Measurements from ENCODE around the gene CYTH3.
A peak's percentile ranks its signal among the peaks of the same experiment; 100 is the strongest.
"Not testable (repeated sequence)": the region's sequence is repeated elsewhere in the genome, so short reads cannot be mapped to it uniquely, and the experiment has no call there.

CYTH3 gene, protein sequence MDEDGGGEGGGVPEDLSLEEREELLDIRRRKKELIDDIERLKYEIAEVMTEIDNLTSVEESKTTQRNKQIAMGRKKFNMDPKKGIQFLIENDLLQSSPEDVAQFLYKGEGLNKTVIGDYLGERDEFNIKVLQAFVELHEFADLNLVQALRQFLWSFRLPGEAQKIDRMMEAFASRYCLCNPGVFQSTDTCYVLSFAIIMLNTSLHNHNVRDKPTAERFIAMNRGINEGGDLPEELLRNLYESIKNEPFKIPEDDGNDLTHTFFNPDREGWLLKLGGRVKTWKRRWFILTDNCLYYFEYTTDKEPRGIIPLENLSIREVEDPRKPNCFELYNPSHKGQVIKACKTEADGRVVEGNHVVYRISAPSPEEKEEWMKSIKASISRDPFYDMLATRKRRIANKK

DNA sequence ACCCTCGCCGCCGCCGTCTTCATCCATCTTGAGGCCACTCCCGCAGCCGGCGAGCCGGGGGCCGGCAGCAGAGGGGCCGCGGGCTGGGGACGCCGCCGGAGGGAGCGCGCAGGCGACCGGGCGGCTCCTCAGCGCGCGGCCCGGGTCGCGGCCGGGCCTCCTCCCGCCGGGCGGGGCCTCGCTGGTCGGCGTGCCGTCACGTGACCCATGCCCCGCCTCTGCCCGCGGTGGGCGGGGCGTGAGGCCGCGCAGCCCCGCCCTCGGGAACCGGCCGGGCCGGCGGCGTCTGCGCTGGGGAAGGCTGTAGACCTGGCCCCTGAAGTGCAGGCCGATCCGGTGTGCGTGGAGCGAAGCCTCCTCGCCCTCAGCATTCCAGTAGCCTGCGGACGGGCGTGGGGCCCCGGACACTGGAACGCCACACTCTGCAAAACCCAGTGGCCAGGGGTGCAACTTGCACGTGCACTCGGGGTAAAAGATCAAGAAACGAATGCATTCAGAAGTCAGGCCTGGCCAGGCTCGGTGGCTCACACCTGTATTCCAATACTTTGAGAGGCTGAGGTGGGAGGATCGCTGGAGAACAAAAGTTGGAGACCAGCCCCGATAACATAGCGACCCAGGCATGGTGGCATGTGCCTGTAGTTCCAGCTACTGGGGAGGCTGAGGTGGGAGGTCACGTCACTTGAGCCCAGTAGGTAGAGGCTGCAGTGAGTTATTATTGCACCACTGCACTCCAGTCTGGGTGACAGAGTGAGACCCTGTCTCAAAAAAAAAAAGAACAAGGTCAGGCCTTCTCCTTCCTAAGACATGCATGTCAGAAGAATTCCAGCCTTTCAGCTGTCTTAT, at the start of gene CYTH3:
Gene CYTH3 (minus strand): TSS at position 144 of the 843 bp plus-strand sequence. CDS start 117 bp downstream, at position 27.
- DNase-seq (ENCODE audit: low spot score), result peak; percentile 96

DNA sequence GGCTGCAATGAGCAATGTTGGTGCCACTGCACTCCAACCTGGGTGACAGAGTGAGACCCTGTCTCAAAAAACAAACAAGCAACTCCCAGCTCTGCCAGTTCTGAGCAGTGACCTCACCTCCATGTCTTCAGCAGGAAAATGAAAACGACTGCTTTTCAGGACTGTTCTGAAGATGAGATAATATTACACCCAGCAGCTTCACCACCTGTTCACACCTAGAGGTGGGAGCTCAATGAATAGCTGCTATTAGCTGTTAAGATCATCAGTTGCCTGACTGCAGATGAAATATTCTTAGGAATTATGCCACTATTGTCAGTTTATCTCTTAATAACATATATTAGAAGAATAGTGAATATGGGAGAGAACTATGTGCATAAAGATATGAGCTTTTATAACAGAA, 48.4 kb upstream of the CYTH3 start:
- no peak for DNase-seq (ENCODE audit: low spot score)

DNA sequence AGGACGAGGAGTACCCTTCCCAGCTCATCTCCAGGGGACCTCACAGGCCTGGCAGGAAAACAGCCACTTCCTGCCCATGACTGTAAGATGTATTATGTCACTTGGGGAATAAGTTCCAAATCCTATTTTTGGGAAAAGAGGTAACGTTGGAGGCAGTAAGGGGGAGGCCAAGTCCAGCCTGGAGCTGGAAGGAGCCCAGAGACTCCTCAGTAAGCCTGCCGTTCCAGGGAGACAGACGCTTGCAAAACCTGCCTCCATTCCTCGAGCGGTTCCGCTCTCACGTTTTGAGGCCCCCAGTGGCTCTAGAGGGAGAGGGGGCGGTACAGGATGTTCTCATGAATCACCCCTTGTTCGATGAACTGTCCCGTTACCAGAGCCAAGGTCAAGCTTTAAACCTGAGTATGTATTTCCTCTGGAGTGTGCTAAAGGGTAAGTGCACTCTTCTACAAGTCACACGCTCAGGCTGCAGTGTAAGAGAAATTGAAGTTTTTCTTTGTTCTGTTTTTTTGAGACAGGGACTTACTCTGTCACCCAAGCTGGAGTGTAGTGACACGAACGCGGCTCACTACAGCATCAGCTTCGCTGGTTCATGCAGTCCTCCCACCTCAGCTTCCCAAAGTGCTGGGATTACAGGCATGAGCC, 45.5 kb upstream of the CYTH3 start:
- no peak for DNase-seq (ENCODE audit: low spot score)

DNA sequence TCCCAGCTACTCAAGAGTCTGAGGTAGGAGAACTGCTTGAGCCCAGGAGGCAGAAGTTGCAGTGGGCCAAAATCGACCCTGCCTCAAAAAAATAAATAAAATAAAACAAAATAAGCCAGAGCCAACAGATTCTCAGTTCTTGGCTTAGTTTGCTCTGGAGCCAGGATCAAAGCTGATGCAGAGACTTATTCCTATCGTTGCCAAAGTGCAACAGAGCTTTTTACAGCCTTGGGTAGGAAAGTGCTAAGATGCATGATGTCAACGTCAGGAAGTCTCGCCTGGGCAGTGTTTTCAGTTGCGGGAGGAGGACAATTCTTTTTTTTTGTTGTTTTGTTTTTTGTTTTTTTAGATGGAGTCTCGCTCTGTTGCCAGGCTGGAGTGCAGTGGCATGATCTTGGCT, 43.8 kb upstream of the CYTH3 start:
- DNase-seq (ENCODE audit: low spot score), result no peak

DNA sequence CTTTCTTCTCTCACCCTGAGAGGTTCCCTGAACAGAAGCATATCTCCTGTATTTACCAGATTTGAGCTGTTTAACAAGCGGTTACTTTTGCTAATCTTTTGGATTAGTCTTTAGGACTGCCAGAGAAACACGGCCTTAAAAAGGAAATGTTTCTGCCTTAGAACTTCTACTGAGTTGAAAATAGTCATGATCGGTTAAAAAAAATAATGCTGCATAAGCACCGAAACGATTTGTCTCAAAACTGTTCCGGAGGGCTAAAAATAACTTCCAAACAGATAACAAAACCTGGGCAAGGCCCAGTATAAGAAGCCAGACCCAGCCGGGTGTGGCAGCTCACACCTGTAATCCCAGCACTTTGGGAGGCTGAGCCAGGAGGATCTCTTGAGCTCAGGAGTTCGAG, 43.3 kb upstream of the CYTH3 start:
- DNase-seq (ENCODE audit: low spot score), result no peak

DNA sequence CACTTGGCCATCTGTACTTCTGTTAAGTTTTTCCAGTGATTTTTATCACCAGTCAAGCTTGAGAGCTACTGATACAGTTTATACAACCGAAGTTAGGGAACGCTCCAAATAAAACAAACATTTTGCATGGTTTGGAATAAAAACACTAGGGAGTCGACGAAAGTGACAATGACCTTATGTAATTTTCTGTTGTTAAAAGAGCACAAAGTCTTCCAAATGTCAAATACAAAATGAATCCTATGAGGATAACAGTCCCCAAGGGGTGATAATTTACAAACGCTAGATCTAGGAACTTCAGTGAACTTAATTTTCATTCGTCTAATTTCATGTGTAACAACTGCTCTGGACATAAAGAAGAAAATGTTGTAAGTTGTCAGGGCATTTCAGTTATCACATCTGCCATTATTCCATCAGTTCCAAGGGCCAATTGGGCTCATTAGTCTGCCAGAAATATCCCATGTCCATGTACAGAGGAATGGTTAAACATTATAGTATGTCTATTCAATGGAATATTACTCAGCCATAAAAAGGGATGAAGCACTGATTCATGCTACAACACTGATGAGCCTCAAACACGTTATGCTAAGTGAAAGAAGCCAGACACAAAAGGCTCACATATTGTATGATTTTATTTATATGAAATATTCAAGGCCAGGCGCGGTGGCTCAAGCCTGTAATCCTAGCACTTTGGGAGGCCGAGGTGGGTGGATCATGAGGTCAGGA, 38.0 kb upstream of the CYTH3 start:
- no peak for DNase-seq (ENCODE audit: low spot score)

DNA sequence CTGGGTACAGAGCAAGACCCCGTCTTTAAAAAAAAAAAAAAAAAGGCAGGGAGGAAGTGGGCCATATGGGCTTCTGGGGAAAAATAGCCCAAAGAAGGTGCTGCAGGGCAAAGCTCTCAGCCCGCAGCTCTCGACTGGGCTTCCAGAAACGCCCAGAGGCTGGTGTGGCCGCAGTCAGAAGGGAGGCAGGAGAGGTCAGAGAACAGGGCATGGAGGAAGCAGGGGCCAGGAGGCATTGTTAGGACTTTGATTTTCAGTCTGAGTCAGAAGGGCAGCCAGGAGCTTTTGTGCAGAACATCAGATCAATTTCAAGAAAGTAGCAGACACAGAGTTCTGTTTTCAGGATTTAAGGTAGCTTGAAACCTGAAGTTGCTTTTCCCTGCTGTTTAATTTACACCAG, 35.3 kb upstream of the CYTH3 start:
- no peak for DNase-seq (ENCODE audit: low spot score)

DNA sequence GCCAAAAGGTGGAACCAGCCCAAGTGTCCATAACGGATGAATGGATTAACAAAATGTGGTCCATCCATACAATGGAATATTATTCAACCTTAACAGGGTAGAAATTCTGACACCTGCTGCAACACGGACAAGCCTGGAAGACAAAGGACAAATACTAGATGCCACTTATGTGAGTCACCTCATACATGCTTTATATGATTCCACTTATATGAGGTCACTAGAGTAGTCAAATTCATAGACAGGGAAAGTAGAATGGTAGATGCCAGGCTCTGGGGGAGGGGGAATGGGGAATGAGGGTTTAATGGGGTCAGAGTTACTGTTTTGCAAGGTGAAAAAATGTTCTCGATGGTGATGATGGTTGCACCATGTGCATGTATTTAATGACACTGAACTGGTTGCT, 34.0 kb upstream of the CYTH3 start:
- no peak for DNase-seq (ENCODE audit: low spot score)

DNA sequence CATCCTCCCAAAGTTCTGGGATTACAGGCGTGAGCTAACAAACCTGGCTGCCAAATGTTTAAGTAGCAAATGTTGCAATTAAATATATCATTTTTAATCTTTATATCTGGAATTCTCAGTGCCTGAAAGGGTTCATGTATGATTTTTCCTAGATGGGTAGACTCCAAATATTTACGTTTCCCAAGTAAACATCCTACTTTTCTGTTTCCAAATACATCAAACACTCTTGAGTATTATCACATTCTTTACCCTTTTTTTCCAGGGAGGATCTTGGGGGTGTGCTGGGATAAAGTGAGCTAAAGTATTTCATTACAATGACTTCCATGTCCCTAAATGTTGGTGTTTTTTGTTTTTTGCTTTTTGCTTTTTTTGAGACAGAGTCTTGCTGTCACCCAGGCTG, 32.9 kb upstream of the CYTH3 start:
- DNase-seq (ENCODE audit: low spot score), result no peak

DNA sequence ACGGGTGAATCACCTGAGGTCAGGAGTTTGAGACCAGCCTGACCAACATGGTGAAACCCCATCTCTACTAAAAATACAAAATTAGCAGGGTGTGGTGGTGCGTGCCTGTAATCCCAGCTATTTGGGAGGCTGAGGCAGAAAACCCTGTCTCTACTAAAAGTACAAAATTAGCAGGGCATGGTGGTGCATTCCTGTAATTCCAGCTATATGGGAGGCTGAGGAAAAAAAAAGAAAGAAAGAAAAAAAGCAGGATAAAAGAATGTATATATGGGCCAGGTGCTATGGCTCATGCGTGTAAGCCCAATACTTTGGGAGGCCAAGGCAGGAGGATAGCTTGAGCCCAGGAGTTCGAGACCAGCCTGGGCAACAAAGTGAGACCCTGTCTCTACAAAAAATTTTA, 29.0 kb upstream of the CYTH3 start:
- not testable (repeated sequence) for DNase-seq (ENCODE audit: low spot score)

DNA sequence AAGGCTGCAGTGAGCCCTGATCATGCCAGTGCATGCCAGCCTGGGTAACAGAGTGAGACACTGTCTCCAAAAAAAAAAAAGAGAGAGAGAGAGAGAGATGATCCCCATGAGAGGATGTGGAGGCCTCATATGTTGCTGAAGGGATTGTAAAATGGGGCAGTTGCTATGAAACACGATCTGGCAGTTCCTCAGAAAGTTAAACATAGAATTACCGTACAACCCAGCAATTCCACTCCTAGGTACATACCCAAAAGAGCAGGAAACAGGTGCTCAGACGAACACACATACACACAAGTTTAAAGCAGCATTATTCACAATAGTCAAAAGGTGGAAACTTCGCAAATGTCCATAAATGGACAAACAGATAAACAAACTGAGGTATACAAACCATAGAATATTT, 27.4 kb upstream of the CYTH3 start:
- no peak for DNase-seq (ENCODE audit: low spot score)

DNA sequence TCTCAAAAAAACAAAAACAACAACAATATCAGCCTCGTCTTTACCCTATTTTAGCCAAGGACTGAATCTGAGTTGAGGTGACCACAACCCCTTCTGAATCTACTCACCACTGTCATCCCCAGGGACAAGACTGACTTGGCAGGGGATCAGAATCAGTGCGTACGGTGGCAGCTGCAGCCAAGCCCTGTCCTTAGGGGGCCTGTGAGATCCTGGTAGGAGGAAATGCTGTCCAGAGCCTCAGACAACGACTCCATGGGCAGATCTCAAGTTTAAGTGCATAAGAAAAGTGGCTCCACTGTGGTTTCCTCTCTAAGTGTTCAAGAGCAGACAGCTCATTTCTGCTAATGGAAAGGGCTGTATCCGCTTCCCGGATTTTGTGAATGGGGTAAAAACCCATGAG, 22.4 kb upstream of the CYTH3 start:
- no peak for DNase-seq (ENCODE audit: low spot score)

DNA sequence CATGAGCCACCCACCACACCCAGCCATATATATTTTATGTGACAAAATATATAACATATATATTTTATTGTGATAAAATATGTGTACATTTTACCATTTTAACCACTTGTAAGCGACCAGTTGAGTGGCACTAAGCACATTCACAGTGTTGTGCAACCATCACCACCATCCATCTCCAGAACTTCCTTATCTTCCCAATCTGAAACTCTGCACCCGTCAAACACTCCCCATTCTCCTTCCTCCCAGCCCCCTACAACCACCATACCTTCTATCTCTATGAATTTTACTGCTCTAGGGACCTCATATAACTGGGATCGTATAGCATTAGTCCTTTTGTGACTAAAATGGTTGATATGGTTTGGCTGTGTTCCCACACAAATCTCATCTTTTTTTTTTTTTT, 20.8 kb upstream of the CYTH3 start:
- DNase-seq (ENCODE audit: low spot score), result no peak

DNA sequence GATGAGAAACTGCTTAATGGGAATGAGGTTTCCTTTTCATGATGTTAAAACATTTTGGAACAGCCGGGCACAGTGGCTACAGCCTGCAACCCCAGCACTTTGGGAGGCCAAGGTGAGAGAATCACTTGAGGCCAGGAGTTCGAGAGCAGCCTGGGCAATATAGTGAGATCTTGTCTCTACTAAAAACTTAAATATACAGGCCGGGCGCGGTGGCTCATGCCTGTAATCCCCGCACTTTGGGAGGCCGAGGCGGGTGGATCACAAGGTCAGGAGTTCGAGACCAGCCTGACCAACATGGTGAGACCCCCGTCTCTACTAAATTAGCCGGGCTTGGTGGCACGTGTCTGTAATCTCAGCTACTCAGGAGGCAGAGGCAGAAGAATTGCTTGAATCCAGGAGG, 19.5 kb upstream of the CYTH3 start:
- DNase-seq (ENCODE audit: low spot score), result not testable (repeated sequence)

DNA sequence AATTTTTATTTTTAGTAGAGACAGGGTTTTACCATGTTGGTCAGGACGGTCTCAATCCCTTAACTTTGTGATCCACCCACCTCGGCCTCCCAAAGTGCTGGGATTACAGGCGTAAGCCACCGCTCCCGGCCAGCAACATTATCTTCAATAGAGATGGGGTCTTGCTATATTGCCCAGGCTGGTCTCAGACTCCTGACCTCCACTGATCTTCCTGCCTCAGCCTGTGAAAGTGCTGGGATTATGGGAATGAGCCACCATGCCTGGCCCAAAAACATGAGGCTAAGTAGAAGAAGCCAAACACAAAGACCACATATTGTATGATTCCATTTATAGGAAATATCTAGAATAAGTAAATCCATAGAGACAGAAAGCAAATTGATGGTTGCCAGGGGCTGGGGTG, 19.1 kb upstream of the CYTH3 start:
- DNase-seq (ENCODE audit: low spot score), result no peak

DNA sequence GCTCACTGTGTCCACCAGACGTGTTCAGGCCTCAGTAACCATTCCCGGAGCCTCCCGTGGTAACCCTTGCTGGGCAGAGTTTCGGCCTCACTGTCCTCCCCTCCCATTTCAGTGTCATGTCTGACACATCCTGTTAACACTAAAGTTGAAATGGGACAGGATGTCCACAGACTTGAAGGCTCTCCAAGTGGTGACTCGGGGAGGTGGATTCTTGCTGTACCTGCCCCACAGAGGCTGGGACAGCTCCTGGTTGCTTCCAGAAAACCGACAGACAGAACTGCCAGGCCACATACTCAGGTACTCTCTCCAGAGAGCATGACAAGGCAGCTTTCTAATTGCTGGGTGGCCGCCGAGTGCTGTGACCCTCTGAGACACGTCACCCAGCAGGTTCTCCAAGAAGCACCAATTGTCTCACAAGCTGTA, 17.9 kb upstream of the CYTH3 start:
- no peak for DNase-seq (ENCODE audit: low spot score)

DNA sequence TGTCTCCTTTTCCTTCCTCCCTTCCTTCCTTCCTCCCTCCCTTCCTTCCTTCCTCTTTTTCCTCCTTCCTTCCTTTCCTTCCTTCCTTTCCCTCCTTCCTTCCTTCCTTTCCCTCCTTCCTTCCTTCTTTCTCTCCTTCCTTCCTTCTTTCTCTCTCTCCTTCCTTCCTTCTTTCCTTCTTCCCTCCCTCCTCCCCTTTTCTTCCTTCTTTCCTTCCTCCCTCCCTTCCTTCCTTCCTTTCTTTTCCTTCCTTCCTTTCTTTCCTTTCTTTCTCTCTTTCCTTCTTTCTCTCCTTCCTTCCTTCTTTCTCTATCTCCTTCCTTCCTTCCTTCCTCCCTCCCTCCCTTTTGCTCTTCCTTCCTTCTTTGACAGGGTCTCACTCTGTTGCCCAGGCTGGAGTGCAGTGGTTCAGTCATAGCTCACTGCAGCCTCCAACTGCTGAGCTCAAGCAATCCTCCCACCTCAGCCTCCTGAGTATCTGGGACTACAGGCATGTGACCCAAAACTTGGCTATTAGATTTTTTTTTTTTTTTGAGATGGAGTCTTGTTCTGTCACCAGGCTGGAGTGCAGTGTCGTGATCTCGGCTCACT, 15.9 kb upstream of the CYTH3 start:
- DNase-seq (ENCODE audit: low spot score), result no peak

DNA sequence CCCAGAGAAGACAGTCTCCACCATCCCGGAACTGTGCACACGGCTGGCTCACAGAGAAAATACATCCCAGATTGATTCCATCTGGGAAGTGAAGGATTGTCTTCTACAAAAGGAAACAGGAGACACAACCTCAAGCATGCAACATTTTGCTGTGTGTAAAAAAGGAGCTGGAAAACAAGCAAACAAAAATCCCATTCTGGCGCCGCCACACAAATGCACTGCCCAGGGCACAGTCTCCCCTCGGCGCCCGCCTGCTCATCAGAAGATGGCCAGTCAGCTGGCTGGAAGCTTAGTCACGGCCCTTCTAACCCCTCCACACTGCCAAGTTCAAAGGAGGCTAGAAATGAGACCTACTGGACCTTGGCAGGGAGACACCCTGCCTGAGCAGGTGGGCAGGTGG, 14.1 kb upstream of the CYTH3 start:
- no peak for DNase-seq (ENCODE audit: low spot score)

DNA sequence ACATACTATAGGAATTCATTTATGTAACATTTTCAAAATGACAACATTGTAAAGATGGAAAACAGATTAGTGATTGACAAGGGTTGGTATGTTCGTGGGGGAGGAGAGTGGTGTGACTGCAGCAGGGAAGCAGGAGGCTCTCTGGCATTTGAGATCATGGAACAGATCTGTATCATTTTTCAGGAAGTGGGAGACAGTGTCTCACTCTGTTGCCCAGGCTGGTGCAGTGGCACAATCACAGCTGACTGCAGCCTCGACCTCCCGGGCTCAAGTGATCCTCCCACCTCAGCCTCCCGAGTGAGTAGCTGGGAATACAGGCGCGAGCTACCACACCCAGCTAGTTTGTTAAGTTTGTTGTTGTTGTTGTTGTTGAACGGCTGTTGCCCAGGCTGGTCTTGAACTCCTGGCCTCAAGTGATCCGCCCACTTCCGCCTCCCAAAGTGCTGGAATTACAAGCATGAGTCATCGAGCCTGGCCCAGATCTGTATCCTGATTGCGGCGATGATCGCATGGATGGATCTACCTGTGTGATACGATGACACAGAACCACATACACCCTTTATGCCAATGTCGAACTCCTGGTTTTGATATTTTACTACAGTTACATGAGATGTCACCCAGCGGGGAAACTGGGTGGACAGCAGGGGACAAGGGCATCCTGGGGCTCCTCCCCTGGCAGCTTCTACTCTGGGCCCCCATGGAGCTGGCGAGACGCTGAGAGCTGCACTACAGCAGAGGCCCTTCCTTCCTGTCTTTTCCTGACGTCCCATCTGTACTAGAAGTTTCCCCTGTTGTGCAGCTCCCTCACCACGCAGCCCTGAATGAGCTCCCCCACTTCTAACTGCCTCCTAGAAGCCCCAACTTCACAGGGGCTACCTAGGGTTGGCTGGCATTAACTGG, 12.3 kb upstream of the CYTH3 start:
- DNase-seq (ENCODE audit: low spot score), result no peak

DNA sequence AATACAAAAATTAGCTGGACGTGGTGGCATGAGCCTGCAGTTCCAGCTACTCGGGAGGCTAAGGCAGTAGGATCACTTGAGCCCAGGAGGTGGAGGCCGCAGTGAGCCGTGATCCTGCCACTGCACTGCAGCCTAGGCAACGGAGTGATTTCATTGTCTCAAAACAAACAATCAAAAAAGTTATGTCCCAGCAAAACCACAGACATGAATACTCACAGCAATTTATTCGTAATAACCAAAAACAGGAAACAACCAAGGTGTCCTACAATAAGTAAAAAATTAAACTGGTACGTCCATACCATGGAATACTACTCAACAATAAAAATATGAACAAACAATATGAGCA, 11.6 kb upstream of the CYTH3 start:
- no peak for DNase-seq (ENCODE audit: low spot score)
